ENCODE measurements around the gene SLC39A12. TPM values are rescaled to one million over a fixed set of nuclear protein-coding genes. Genes with fewer than 3 reads are reported as not detected.
A peak's percentile ranks its signal among the peaks of the same experiment; 100 is the strongest.

The SLC39A12 gene
- not detected for total RNA-seq

DNA sequence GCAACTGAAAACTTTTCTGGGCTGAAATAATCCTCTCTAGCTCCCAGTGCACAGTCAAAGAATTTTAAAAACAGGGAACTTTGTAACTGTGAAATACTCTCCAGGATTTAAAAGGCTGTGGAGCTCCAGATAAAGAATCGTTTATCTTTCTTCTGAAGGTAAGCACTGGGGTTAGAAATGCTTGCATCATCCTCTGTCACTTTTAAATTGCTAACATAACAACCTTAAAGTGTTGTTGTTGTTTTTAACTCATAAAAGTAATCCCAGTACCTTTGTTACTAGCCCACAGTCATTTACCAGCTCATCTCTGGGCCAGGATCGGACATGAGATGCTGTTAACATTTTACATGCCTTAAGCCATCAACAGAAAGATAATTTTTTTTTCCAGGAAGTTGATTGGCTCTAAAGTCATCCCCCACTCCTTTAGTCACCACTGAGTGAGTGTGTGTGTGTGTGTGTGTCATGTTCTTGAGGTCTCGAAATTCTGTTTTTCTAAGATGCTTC, at the start of gene SLC39A12:
SLC39A12 (plus strand) TSS at position 51 of the 504 bp plus-strand sequence. CDS start 1,359 bp downstream, outside the sequence.
- no peaks in the 10 kb centered on the region for H3K9me3 ChIP-seq
- no peak within 1 kb of the TSS for H3K4me3 ChIP-seq
- intact Hi-C loops (cut with DNase I): no loop called here
- no peaks in the 10 kb centered on the region for H3K4me1 ChIP-seq
- WGBS, 2 donors: 27 to 39% methylated on average over 3 of the region's 3 CpGs
- DNase-seq: no peak
- H3K27ac ChIP-seq: no peak within 1 kb of the TSS
- TF ChIP-seq, protein P1, sequence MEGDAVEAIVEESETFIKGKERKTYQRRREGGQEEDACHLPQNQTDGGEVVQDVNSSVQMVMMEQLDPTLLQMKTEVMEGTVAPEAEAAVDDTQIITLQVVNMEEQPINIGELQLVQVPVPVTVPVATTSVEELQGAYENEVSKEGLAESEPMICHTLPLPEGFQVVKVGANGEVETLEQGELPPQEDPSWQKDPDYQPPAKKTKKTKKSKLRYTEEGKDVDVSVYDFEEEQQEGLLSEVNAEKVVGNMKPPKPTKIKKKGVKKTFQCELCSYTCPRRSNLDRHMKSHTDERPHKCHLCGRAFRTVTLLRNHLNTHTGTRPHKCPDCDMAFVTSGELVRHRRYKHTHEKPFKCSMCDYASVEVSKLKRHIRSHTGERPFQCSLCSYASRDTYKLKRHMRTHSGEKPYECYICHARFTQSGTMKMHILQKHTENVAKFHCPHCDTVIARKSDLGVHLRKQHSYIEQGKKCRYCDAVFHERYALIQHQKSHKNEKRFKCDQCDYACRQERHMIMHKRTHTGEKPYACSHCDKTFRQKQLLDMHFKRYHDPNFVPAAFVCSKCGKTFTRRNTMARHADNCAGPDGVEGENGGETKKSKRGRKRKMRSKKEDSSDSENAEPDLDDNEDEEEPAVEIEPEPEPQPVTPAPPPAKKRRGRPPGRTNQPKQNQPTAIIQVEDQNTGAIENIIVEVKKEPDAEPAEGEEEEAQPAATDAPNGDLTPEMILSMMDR (IDR thresholded peaks at IDR 0.05): no peak
- no peaks in the 10 kb centered on the region for H3K27me3 ChIP-seq
- no peaks in the 10 kb centered on the region for H3K36me3 ChIP-seq

DNA sequence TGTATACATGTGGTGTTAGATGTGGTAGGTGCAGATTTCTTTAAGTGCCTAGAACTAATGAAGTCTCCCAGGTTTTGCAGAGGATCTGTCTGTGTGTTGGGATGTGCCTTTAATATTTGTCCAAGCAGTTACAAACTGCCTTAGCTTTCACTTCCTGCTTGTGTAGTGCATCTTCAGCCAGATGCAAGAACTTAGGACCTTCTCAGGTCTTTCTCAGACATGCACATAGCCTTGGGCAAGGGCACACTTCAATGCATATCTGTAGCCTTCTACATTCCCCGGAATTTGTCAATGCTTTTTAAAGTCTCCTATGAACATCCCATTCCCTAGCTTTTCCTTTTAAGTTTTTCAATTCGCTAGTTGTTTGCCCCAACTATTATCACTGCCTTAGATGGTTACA, 47.2 kb upstream of the SLC39A12 start:
- Histone ChIP-seq H3K27ac (peak overlapping the region in 1 of 4 donors; percentile 52), H3K9me3 (no peaks in the 10 kb centered on the region), H3K4me3 (no peak overlapping the region), H3K36me3 (no peaks in the 10 kb centered on the region), H3K4me1 (peaks cover 0 to 4% (median 0%) of the 10 kb centered on the region in 3 donors), H3K27me3 (no peaks in the 10 kb centered on the region)
- no peak for TF ChIP-seq POLR2A (IDR thresholded peaks at IDR 0.05)
- TF ChIP-seq, protein P1 (IDR thresholded peaks at IDR 0.05): no peak
- DNase-seq: no peak
- intact Hi-C loops (cut with DNase I): no loop called here
- WGBS, 2 donors: 64% methylated on average over 2 of the region's 2 CpGs

DNA sequence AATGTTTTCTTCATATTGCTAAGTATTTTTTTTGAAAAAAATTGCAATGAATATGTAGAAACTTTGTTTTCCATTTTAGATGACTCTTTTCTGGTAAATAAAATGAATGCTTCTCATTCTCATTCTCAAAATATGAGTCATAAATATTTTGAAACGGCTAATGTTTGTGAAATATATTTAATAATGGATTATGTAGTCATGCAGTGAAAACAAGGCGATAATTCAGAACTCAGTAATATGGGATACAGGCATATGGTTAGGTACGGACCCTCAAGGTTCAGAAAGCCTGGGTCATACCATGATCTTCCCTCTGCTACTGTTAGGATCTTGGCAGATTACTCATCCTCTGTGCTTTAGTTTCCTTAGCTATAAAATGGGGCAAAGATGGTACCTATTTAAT, 46.2 kb upstream of the SLC39A12 start:
- H3K4me3 ChIP-seq: no peak overlapping the region
- H3K27me3 ChIP-seq: no peaks in the 10 kb centered on the region
- H3K36me3 ChIP-seq: no peaks in the 10 kb centered on the region
- H3K27ac ChIP-seq: peak overlapping the region in 1 of 4 donors; percentile 30
- H3K9me3 ChIP-seq: no peaks in the 10 kb centered on the region
- WGBS, 2 donors: 37 to 58% methylated on average over 3 of the region's 3 CpGs
- peaks cover 0 to 4% (median 0%) of the 10 kb centered on the region in 3 donors for H3K4me1 ChIP-seq
- intact Hi-C loops (cut with DNase I): no loop called here
- DNase-seq: no peak
- no peak for TF ChIP-seq POLR2A (IDR thresholded peaks at IDR 0.05)
- TF ChIP-seq, protein P1 (IDR thresholded peaks at IDR 0.05): no peak

DNA sequence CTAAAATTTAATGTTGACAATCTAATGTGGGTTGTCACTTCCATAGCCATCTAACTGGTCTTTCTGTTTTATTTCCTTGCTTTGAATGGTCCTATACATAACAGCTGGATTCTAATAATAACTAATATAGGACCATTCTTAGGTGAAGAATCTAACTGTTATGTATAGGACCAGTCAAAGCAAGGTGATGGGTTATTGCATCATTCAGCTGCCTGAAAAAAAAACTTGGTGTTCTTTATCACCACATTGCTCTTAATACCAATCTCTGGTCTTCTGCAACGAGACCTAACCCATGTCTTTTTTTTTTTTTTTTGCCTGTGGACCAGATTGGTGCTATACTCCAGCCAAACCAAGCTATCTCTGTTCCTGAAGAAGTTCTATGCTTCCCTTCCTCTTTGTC, 45.7 kb upstream of the SLC39A12 start:
- TF ChIP-seq, protein P1 (IDR thresholded peaks at IDR 0.05): no peak
- TF ChIP-seq POLR2A (IDR thresholded peaks at IDR 0.05): no peak
- Histone ChIP-seq H3K36me3 (no peaks in the 10 kb centered on the region), H3K27me3 (no peaks in the 10 kb centered on the region), H3K4me1 (peaks cover 0 to 4% (median 0%) of the 10 kb centered on the region in 3 donors), H3K4me3 (no peak overlapping the region), H3K9me3 (no peaks in the 10 kb centered on the region), H3K27ac (no peak overlapping the region)
- no peak for DNase-seq
- intact Hi-C loops (cut with DNase I): no loop called here
- 29 to 41% methylated on average over 1 of the region's 1 CpG for WGBS, 2 donors

DNA sequence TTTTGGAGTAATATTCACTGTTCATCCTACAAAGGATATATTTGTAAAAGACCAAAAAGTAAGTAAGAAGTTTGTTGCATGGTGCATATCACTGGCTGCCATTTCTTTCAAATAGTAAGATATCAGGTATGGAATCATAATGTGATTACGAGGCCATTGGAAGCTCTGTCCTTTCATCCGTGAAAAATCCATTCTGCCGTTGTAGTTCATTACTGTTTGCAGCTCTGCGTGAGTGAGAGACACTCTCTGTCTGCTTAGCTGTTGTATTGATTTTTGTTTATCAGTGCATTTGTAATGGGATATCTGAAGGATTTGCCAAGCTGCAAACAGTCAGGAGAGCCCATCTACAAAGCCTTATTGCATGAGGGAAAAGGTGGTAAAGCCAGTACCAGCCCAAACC, 44.1 kb upstream of the SLC39A12 start:
- no peaks in the 10 kb centered on the region for H3K36me3 ChIP-seq
- TF ChIP-seq, protein P1 (IDR thresholded peaks at IDR 0.05): no peak
- TF ChIP-seq POLR2A (IDR thresholded peaks at IDR 0.05): no peak
- DNase-seq: no peak
- no peaks in the 10 kb centered on the region for H3K9me3 ChIP-seq
- no peaks in the 10 kb centered on the region for H3K27me3 ChIP-seq
- peaks cover 0 to 4% (median 0%) of the 10 kb centered on the region in 3 donors for H3K4me1 ChIP-seq
- 64 to 73% methylated on average over 4 of the region's 4 CpGs for WGBS, 2 donors
- H3K27ac ChIP-seq: no peak overlapping the region
- intact Hi-C loops (cut with DNase I): no loop called here
- H3K4me3 ChIP-seq: no peak overlapping the region

Data from esophagus squamous epithelium (tissue), 5 donors.